ENCODE data around the gene SMIM22.

- TF ChIP-seq FOXM1 (IDR thresholded peaks at IDR 0.05; ENCODE audit: borderline replicate concordance) = no peak
- no peak for TF ChIP-seq TARDBP (IDR thresholded peaks at IDR 0.05)
- no peak for TF ChIP-seq SP1 (IDR thresholded peaks at IDR 0.05)
- TF ChIP-seq ZNF384 (IDR thresholded peaks at IDR 0.05) = no peak
These were observed 23.5 kb upstream of the SMIM22 start for GRCh38 chr16:4771646-4772045.
